ENCODE measurements around the gene TBXT.

TBXT gene

GRCh38 chr6:166167801-166168615 lies at the start of gene TBXT:
TBXT (minus strand) TSS chr6:166167851; CDS start chr6:166167591, 260 bp downstream.
- TF ChIP-seq CTCF (IDR thresholded peaks at IDR 0.05; ENCODE audit: low read depth, low read length), result no peak
- H3K4me3 ChIP-seq (ENCODE audit: low read depth, low read length), result no peak within 1 kb of the TSS

GRCh38 chr6:166207284-166207561 lies 39.6 kb upstream of the TBXT start:
- no peak for TF ChIP-seq CTCF (IDR thresholded peaks at IDR 0.05; ENCODE audit: low read depth, low read length)

GRCh38 chr6:166206510-166207283 lies 39.0 kb upstream of the TBXT start:
- H3K4me3 ChIP-seq (ENCODE audit: low read depth, low read length), result no peak overlapping the region
- TF ChIP-seq CTCF (IDR thresholded peaks at IDR 0.05; ENCODE audit: low read depth, low read length), result no peak

More at GRCh38 chr6:166207284-166207561, 39.6 kb upstream of the TBXT start:
- H3K4me3 ChIP-seq (ENCODE audit: low read depth, low read length), result no peak overlapping the region

- no peak for TF ChIP-seq CTCF (IDR thresholded peaks at IDR 0.05; ENCODE audit: low read depth, low read length)
- no peak overlapping the region for H3K4me3 ChIP-seq (ENCODE audit: low read depth, low read length)
Measured at GRCh38 chr6:166206066-166206465, 38.4 kb upstream of the TBXT start.

GRCh38 chr6:166204852-166205650 lies 37.4 kb upstream of the TBXT start:
- TF ChIP-seq CTCF (IDR thresholded peaks at IDR 0.05; ENCODE audit: low read depth, low read length), result no peak
- no peak overlapping the region for H3K4me3 ChIP-seq (ENCODE audit: low read depth, low read length)

GRCh38 chr6:166203641-166204222 lies 36.1 kb upstream of the TBXT start:
- no peak for TF ChIP-seq CTCF (IDR thresholded peaks at IDR 0.05; ENCODE audit: low read depth, low read length)
- H3K4me3 ChIP-seq (ENCODE audit: low read depth, low read length), result no peak overlapping the region
